K562 (cell line): Measurements from ENCODE around the gene TMCC2. TPM values are rescaled to one million over a fixed set of nuclear protein-coding genes. Genes with fewer than 3 reads are reported as not detected.

Experiments used
- ATAC-seq: fragments of 200-7000 bp; cut with Tn5 transposase; 3 replicates; pipeline ENCODE4 v1.9.1; 2020; ENCODE audit warnings: moderate library complexity
- BruUV-seq: library from RNA; stranded (reverse); fragments of 400-500 nt; replicated peaks from 2 replicates; lab custom pipeline; 2021; lab: Mats Ljungman, UMichigan
- CTCF ChIA-PET: fragments of 300-600 bp; formaldehyde crosslinking; extraction: SDS; loops from one replicate; lab custom pipeline; 2021; ENCODE audit warnings: low intra/inter-chr PET ratio; lab: Yijun Ruan, JAX
- POLR2A ChIA-PET: fragments of 300-600, 350-650 bp; sonication (Branson Sonifier 250); formaldehyde crosslinking; extraction: SDS; loops from one replicate; lab custom pipeline; 2021; ENCODE audit warnings: antibody characterized with exemption, inconsistent platforms; lab: Yijun Ruan, JAX
- DNase-seq, 4 experiments: peaks; one replicate each; pipeline versions ENCODE4 v3.0.0 to v3.0.0-alpha.2; 2011 to 2018; ENCODE audit warnings: low spot score in 3 of 4, mixed read lengths in 3 of 4; ENCODE audit errors: extremely low read depth in 1 of 4
- FAIRE-seq: peaks from 2 replicates; lab custom pipeline; 2011; peaks lifted over from hg19 to GRCh38; lab: Jason Lieb, UNC
- H2AFZ ChIP-seq: 2 replicates; pipeline ENCODE4 v1.6.0; 2011; ENCODE audit warnings: low read depth, low read length, control low read depth, inconsistent platforms
- H3K27ac ChIP-seq: fragments of 200-600 bp; 3 replicates; pipeline ENCODE4 v1.8.0; 2011; ENCODE audit warnings: low read depth, mild to moderate bottlenecking, control low read depth, inconsistent platforms, low read length, moderate library complexity, mixed read lengths; ENCODE audit errors: extremely low read depth
- H3K27me3 ChIP-seq, 2 experiments: fragments of 300-600 bp in 1 of 2; 2 replicates in 1 of 2; 3 replicates in 1 of 2; pipeline versions ENCODE4 v1.6.0 to v1.8.0; 2011; ENCODE audit warnings: inconsistent platforms in 2 of 2, low read length in 2 of 2, mild to moderate bottlenecking in 1 of 2, mixed read lengths in 1 of 2, moderate library complexity in 1 of 2; ENCODE audit not compliant: control insufficient read depth in 2 of 2, insufficient read depth in 2 of 2
- H3K36me3 ChIP-seq: fragments of 300-600 bp; 3 replicates; pipeline ENCODE4 v1.8.0; 2011; ENCODE audit warnings: mild to moderate bottlenecking, low read length, inconsistent platforms; ENCODE audit not compliant: control insufficient read depth, insufficient read depth
- H3K4me1 ChIP-seq, 2 experiments: fragments of 200-600 bp in 1 of 2; replicated peaks in 1 of 2; 2 replicates in 1 of 2; 3 replicates in 1 of 2; pipeline versions ENCODE4 v1.5.1 to v1.8.0; 2011; ENCODE audit warnings: inconsistent platforms in 2 of 2, low read length in 2 of 2, mild to moderate bottlenecking in 1 of 2, mixed read lengths in 1 of 2, moderate library complexity in 1 of 2; ENCODE audit not compliant: control insufficient read depth in 2 of 2, insufficient read depth in 2 of 2
- H3K4me2 ChIP-seq: 2 replicates; pipeline ENCODE4 v1.6.1; 2011; ENCODE audit warnings: low read length, control low read depth, inconsistent platforms, mixed read lengths; ENCODE audit not compliant: insufficient read depth
- H3K4me3 ChIP-seq: fragments of 200-600 bp; sonication (generic), shearing (Covaris generic); 2 replicates; pipeline ENCODE4 v1.5.1; 2016; ENCODE audit warnings: control low read depth, inconsistent platforms
- H3K79me2 ChIP-seq: fragments of 200-600 bp; 3 replicates; pipeline ENCODE4 v1.8.0; 2011; ENCODE audit warnings: low read length, inconsistent platforms; ENCODE audit not compliant: control insufficient read depth, insufficient read depth
- H3K9ac ChIP-seq, 2 experiments: 2 replicates each; pipeline versions ENCODE4 v1.6.0 to v1.6.1; 2011; ENCODE audit warnings: low read depth in 2 of 2, low read length in 2 of 2, control low read depth in 1 of 2, inconsistent platforms in 1 of 2, mild to moderate bottlenecking in 1 of 2, mixed read lengths in 1 of 2; ENCODE audit not compliant: insufficient read depth in 1 of 2
- H3K9me1 ChIP-seq: one replicate; pipeline ENCODE4 v1.6.0; 2011; ENCODE audit warnings: inconsistent platforms, mild to moderate bottlenecking, low read length, moderate library complexity; ENCODE audit not compliant: control insufficient read depth, insufficient read depth
- H3K9me3 ChIP-seq: replicated peaks from 2 replicates; pipeline ENCODE4 v1.5.1; 2011; ENCODE audit warnings: low read depth, low read length, inconsistent platforms; ENCODE audit not compliant: control insufficient read depth, insufficient read depth
- H4K20me1 ChIP-seq: replicated peaks from 2 replicates; pipeline ENCODE4 v1.6.1; 2011; ENCODE audit warnings: low read length, inconsistent platforms, mixed read lengths; ENCODE audit not compliant: control insufficient read depth, insufficient read depth
- CHCHD3 ChIP-seq: fragments of 250-450 bp; sonication (Bioruptor Pico); IDR thresholded peaks from 2 replicates; pipeline ENCODE4 v2.1.2; 2022; ENCODE audit warnings: mild to moderate bottlenecking
- ELK3 ChIP-seq: fragments of 450-650 bp; formaldehyde crosslinking; IDR thresholded peaks from 2 replicates; pipeline ENCODE4 v1.4.0; 2020; ENCODE audit warnings: mild to moderate bottlenecking
- FOXP1 ChIP-seq: sonication (generic); formaldehyde crosslinking; IDR thresholded peaks from 2 replicates; pipeline ENCODE4 v1.8.0; 2022; ENCODE audit warnings: mild to moderate bottlenecking, missing genetic modification reagents
- ID3 ChIP-seq, 2 experiments: fragments of 250-450 bp in 1 of 2; fragments of 450-650 bp in 1 of 2; sonication (Bioruptor Pico) in 1 of 2; IDR thresholded peaks; 2 replicates each; pipeline versions ENCODE4 v1.6.1 to v1.8.0; 2016 to 2021; ENCODE audit warnings: mild to moderate bottlenecking in 2 of 2, moderate library complexity in 2 of 2, missing compliant biosample characterization in 1 of 2, missing genetic modification characterization in 1 of 2
- KLF10 ChIP-seq: fragments of 250-450 bp; sonication (Bioruptor Pico); IDR thresholded peaks from 2 replicates; pipeline ENCODE4 v1.6.1; 2021; ENCODE audit warnings: matching md5 sums
- MAZ ChIP-seq, 2 experiments: fragments of 450-650 bp in 1 of 2; sonication (generic) in 1 of 2; formaldehyde crosslinking; IDR thresholded peaks in 1 of 2; conservative IDR thresholded peaks in 1 of 2; 2 replicates each; pipeline versions ENCODE4 v1.4.0 to v1.5.0; 2020; ENCODE audit warnings: mild to moderate bottlenecking in 1 of 2, missing genetic modification reagents in 1 of 2
- MEF2D ChIP-seq: conservative IDR thresholded peaks from 2 replicates; pipeline ENCODE4 v1.6.1; 2016; ENCODE audit warnings: low read depth, missing genetic modification characterization, missing compliant biosample characterization
- RBBP5 ChIP-seq: fragments of 200-600 bp; sonication (generic); IDR thresholded peaks from 2 replicates; pipeline ENCODE4 v1.6.1; 2012; ENCODE audit warnings: borderline replicate concordance, mild to moderate bottlenecking, low read length, control low read depth, inconsistent platforms; ENCODE audit not compliant: insufficient read depth, poor library complexity, severe bottlenecking
- TBP ChIP-seq: optimal IDR thresholded peaks from 2 replicates; pipeline ENCODE3; 2011; ENCODE audit warnings: low read depth, low read length, improper control_type of control experiment
- UBTF ChIP-seq, 2 experiments: IDR thresholded peaks; 2 replicates each; pipeline ENCODE4 v1.6.1; 2012; ENCODE audit warnings: improper control_type of control experiment in 2 of 2, low read depth in 2 of 2, low read length in 2 of 2, borderline replicate concordance in 1 of 2
- ZBTB34 ChIP-seq: fragments of 250-450 bp; sonication (Bioruptor Pico); IDR thresholded peaks from 2 replicates; pipeline ENCODE4 v1.8.0; 2021; ENCODE audit warnings: mild to moderate bottlenecking, moderate library complexity
- ZFP91 ChIP-seq: sonication (generic); formaldehyde crosslinking; IDR thresholded peaks from 2 replicates; pipeline ENCODE4 v1.8.0; 2022; ENCODE audit warnings: mild to moderate bottlenecking, missing genetic modification reagents
- ZNF445 ChIP-seq: fragments of 250-450 bp; sonication (Bioruptor Pico); IDR thresholded peaks from 2 replicates; pipeline ENCODE4 v1.4.0; 2020; ENCODE audit warnings: low read depth, mild to moderate bottlenecking, moderate library complexity
- WGBS: fragments of 100-300 bp; shearing (Covaris generic); methylation state at CpG from one replicate; pipeline ENCODE4 v1.1.6; 2016; ENCODE audit warnings: low coverage, mixed read lengths; ENCODE audit not compliant: insufficient coverage; ENCODE audit errors: missing lambda C conversion rate; 5-methylcytosine and 5-hydroxymethylcytosine counted together
- in situ Hi-C: fragments of 300-500 bp; cut with MboI; formaldehyde crosslinking; loops from 4 replicates; pipeline ENCODE4 v1.15.0; 2018; ENCODE audit warnings: inconsistent platforms, mixed read lengths
- intact Hi-C: fragments of 100-400 bp; cut with micrococcal nuclease; formaldehyde crosslinking; loops from 2 replicates; pipeline ENCODE4 v1.14.2; 2022
- polyA plus RNA-seq, 8 experiments: library from polyadenylated mRNA; depleted of rRNA in 4 of 8; stranded (reverse) in 5 of 8; unstranded in 3 of 8; fragments of >200 nt; fragmentation: Nextera tagmentation in 2 of 8; fragmentation: Illumina TruSeq in 1 of 8; extraction: Ambion mirVana in 2 of 8; extraction: Trizol in 1 of 8; gene quantifications; 2 replicates each; pipeline versions ENCODE4 v1.2.1 to v1.2.3, GENCODE V29; 2011 to 2014; ENCODE audit warnings: inconsistent platforms in 1 of 8, missing spikeins in 1 of 8
- total RNA-seq, 7 experiments: library from RNA; depleted of rRNA in 6 of 7; stranded (reverse); fragments of >200 nt in 6 of 7; fragmentation: Illumina TruSeq in 2 of 7; extraction: Trizol in 2 of 7; gene quantifications; 2 replicates each; pipeline versions ENCODE4 v1.2.1 to v1.2.3, GENCODE V29; 2011 to 2021; ENCODE audit warnings: low replicate concordance in 1 of 7

Gene TMCC2
- total and polyA plus RNA-seq, 9 of the 15 experiments (the other 6 are each of a cell fraction or from before 2014, with no cell fraction given): 0.06 to 1.8 (median 0.98) TPM

GRCh38 chr1:205262731-205263171, 35.0 kb downstream of the TMCC2 start:
- no peak overlapping the region for H3K4me2 ChIP-seq
- H3K9ac ChIP-seq: no peak overlapping the region
- H3K27ac ChIP-seq: no peak overlapping the region
- intact Hi-C loops: no loop called here
- 27% methylated on average over 8 of the region's 8 CpGs for WGBS
- H2AFZ ChIP-seq: no peak overlapping the region
- no peak for TF ChIP-seq ID3 (CRISPR knock-in tag; IDR thresholded peaks at IDR 0.05)
- no peak for TF ChIP-seq ID3 (tag; IDR thresholded peaks at IDR 0.05)
- no peak for TF ChIP-seq KLF10 (CRISPR knock-in tag)
- TF ChIP-seq ZBTB34: no peak
- TF ChIP-seq RBBP5: no peak
- no peak for TF ChIP-seq ZNF445 (CRISPR knock-in tag)
- no peak for TF ChIP-seq MEF2D
- no peak for TF ChIP-seq UBTF (IDR thresholded peaks at IDR 0.05; ENCODE audit: borderline replicate concordance in 1 of 2, low read depth in 2 of 2, low read length in 2 of 2)
- no peak for TF ChIP-seq CHCHD3
- no peak for TF ChIP-seq FOXP1 (CRISPR knock-in tag)
- TF ChIP-seq TBP: no peak
- no peak for TF ChIP-seq MAZ (CRISPR knock-in tag; conservative IDR thresholded peaks at IDR 0.05 in 1 of 2, IDR thresholded peaks at IDR 0.05 in 1 of 2)
- TF ChIP-seq ZFP91 (CRISPR knock-in tag): no peak
- TF ChIP-seq ELK3 (CRISPR knock-in tag): no peak
- DNase-seq (no peak), ATAC-seq (no peak), FAIRE-seq (no peak)
- ChIA-PET CTCF (no interaction called here), POLR2A (interaction anchor here (0.5 to 3.5 kb wide), 7 partner anchors 11 to 577 kb away, joined by 3 to 15 read pairs (median 3); partner anchors contain the start of genes LRRN2 and RBBP5)
- BruUV-seq: no TSS peak
- no peak overlapping the region for H3K4me3 ChIP-seq
- H3K4me1 ChIP-seq: peaks cover 36 to 43% of the 10 kb centered on the region in 2 experiments
- no peaks in the 10 kb centered on the region for H3K9me3 ChIP-seq
- H3K27me3 ChIP-seq: 0 out of 5 replicates have a peak, but pooled peaks cover 0 to 4% of the 10 kb centered on the region in 2 experiments
- no peaks in the 10 kb centered on the region for H3K9me1 ChIP-seq
- no peaks in the 10 kb centered on the region for H4K20me1 ChIP-seq
- in situ Hi-C loops: no loop called here
- H3K79me2 ChIP-seq: no peaks in the 10 kb centered on the region
- H3K36me3 ChIP-seq: no peaks in the 10 kb centered on the region
